DMS153 (cell line): ENCODE results near the gene HMGN4.
"Not testable (repeated sequence)": the region's sequence is repeated elsewhere in the genome, so short reads cannot be mapped to it uniquely, and the experiment has no call there.

Source experiments
- DNase-seq: peaks from one replicate; lab custom pipeline; 2025; lab: John Stamatoyannopoulos, UW

Gene HMGN4

DNA sequence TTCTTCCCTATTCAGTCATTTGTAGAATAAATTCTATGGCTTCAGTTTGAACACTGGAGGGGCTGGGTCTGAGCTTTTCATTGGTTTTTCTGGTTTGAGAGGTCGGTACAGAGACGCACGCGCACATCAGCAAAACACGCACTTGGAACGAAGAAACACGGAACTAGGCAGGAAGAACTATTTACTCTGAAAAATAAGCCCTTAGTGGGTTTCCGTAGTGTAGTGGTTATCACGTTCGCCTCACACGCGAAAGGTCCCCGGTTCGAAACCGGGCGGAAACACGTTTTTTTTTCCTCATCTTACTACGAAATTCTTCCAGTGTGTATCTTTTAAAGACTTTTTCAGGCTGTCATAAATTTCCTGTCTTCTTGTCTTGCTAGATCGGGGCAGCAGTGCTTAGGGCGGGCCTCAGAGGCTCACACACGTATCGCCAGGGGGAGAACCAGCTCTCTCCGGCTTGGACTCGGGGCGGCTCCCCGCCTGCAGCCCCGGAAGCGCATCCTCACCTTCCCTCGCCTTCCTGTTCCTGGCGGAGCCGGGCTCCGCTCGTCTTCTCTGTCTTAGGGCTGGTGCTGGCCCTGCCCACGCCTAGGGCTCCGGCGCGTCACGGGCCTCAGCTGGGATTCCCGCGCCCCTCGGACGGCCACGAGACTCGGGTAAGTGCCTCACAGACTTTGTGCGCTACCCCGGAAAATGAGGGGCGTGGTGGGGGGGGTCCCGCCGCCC is at the start of gene HMGN4:
TSS of gene HMGN4 (plus strand) at position 521 of the 726 bp plus-strand sequence. CDS start 6,841 bp downstream, outside the sequence.
- peak; percentile 81 for DNase-seq

DNA sequence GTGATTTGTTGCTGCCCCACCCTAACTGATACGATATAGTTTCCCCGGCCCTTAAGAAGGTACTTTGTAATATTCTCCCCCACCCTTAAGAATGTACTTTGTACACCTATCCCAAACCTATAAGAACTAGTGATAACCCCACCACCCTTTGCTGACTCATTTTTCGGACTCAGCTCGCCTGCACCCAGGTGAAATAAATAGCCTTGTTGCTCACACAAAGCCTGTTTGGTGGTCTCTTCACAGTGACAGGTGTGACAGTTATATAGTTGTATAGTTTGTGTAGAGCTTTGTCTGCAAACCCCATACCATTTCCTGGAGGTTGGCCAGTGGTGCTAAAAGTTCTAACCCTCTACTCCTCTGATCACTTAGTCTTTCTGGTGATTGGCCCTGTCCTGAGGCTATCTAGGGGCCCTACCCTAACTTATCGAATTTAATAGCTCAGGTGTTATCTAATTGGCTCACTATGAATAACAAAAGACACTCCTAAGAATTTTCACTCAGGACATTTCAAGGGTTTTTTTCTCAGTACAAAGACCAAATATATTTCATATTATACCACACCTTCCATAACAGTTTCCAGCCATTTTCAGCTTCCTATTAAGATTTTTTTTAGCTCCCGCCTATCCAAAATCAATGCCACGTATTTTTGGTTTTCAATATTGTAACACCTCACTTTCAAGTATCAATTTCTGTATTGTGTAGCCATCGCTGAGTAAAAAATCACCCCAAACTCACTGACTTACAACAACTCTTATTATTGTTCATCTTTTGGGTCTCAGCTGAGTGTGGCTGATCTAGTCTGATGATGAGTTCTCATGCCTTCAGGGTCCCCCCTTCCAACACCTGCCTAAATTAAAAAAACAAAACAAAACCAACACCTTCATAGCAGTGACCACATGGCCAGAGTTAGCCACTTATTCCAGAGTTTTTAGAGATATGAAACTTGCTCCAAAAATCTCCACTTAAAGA is 47.9 kb upstream of the HMGN4 start:
- no peak for DNase-seq

DNA sequence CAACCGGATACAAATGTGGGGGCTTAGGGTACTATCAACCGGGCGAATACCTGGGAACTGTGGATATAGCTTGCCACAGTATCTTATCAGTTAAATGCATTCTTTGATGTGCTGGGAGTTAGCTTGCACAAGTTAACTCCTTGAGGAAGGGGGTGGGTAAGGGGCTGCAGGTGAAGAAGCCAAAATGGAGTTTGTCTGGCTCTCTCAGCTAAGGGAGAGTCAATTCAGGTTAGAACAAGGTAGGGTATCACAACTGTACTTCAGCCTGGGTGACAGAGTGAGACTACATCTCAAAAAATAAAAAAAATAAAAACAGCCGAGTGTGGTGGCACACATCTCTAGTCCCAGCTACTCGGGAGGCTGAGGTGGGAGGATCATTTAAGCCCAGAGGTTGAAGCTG is 46.6 kb upstream of the HMGN4 start:
- no peak for DNase-seq

DNA sequence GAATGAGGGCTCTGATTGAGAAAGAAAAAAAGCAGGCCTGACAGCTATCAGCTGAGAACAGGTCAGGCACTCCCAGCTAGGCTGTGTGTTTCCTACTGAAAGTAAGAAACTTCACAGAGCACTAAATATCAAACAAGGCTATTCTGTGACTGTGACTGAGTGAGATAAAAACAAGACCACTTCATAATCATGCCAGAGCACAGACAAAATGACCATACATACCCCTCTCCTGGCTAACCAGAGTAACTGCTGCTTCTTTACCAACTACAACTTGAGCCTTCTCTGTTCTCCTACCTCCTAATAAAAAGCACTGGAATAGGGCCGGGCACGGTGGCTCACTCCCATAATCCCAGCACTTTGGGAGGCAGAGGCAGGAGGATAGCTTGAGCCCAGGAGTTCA is 44.9 kb upstream of the HMGN4 start:
- no peak for DNase-seq

DNA sequence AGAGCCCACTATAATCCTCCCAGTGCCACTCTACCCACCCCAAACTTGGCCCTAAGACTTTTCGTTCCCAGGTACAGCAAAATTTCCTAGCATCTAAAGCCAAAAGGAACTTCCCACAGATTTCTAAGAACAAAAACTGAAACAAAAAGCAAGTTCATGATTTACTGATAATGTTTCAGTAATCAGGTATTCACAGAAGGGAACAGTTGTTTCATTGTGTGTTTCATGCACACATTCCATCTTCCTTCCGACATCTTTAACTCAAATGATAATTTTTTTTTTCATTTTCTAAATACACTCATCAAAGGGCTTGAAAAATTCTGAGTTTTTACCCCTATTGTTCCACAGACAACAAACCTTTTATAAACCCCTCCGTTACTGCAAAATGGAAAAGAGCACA is 44.0 kb upstream of the HMGN4 start:
- no peak for DNase-seq

DNA sequence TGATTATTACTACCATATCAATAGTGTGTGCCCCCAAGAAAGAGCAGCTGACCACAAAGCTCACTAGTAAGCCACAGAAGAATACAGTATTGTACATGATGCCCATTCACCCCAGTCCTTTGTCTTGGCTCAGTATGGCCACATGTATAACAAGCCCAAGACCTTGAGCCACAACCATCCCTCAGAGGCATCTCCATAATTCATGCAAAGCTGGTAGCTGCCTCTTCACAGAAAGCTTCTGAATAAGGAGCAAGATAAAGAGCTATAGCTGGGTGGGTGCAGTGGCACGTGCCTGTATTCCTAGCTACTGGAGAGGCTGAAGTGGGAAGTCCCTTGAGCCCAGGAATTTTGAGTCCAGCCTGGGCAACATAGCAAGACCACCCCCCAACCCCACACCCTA is 42.9 kb upstream of the HMGN4 start:
- no peak for DNase-seq

DNA sequence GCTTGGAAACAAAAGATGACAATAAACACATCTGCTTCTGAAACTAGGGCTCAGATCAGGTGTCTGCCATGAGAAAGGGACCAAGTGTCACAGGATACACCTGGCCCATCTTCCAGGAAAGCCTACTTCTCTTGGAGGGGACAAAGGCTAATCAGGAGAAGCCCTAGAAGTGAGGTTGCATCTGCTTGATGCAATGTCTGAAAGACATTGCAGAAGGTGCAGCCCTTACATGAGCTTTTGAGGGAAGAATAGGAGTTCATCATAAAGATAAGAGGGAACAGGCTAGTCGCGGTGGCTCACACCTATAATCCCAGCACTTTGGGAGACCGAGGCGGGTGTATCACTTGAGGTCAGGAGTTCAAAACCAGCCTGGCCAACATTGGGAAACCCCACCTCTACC is 40.6 kb upstream of the HMGN4 start:
- no peak for DNase-seq

DNA sequence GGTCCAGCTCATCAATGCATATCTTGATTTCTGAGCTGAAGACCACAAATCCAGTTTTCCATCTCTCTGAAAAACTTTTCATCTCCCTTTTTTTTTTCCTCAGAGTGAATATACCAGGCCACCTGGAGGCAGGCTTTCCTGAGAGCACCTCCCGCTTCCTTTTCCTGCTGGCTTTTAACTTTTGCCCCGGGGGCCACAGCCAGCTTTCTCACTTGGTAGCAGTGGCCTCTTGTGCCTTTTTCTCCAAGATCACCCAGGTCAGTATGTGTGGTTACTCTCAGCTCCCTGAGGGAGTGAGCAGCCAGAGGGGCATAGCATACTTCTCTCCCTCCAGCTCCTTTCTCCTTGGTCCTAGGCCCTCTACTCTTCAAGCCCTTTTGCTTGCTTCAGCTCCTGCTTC is 38.1 kb upstream of the HMGN4 start, which contains the start of gene BTN1A1:
TSS of gene BTN1A1 (plus strand) at position 202 of the 400 bp plus-strand sequence. CDS start 984 bp downstream, outside the sequence.
- DNase-seq, result no peak

DNA sequence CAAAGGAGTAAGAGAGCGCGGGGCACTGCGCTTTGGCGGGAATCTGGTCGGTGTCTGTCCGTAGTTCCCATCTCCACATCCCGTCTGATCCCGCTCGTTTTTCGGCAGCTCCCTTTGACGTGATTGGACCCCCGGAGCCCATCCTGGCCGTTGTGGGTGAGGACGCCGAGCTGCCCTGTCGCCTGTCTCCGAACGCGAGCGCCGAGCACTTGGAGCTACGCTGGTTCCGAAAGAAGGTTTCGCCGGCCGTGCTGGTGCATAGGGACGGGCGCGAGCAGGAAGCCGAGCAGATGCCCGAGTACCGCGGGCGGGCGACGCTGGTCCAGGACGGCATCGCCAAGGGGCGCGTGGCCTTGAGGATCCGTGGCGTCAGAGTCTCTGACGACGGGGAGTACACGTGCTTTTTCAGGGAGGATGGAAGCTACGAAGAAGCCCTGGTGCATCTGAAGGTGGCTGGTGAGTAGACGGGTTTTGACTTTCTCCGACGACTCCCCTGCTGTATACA is 36.6 kb upstream of the HMGN4 start:
- DNase-seq, result no peak

DNA sequence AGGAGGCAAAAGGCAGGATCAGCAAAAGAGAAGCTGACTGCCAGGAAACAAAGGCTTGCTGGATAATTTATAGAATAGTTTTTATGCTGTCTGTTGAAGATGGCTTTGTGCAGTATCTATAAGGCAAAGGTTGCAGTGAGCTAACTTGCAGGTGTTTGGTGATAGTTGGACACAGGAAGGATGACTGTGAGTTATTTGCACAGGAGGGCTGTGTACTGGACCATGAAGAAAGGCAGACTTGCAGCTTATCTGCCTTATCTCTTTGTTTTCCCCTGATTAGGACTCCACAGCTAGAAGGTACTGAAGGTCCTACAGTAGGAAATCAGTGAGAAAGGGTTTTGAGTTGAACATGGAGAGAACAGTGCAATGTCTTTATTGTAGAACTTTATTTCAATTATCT is 36.0 kb upstream of the HMGN4 start:
- DNase-seq, result no peak

DNA sequence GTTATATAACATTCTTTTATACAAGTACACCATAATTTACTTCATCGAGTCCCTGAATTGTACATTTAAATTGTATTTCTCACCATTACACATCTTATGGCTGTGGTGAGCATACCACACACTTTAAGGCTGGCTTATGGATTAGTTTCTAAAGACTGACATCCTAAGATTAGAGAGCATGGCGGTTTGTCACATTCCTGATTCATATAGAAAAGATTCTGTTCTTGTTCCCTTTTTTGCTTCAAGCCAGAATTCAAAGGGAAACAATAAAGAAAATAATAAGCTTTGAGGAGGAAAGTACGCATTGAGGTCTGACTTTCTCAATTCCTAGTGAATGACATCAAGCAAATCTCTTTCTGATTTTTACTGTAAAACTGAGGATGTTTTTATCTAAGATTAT is 35.5 kb upstream of the HMGN4 start:
- no peak for DNase-seq

DNA sequence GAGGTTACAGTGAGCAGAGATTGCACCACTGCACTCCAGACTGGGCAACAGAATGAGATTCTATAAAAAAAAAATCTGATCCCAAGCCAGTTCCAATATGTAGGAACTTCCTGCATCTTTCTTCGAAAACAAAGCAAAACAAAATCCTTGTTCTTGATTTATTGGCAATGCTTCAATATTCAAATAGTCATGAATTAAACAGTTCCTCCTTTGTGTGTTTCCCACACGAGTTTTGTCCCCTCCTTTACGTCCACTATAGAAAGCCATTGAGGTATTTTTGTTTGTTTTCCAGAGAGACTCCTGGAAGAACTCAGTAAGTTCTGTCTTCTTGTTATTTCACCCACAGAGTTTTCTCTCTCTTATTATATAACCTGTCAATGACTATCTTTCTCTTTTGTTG is 30.5 kb upstream of the HMGN4 start:
- DNase-seq, result no peak

DNA sequence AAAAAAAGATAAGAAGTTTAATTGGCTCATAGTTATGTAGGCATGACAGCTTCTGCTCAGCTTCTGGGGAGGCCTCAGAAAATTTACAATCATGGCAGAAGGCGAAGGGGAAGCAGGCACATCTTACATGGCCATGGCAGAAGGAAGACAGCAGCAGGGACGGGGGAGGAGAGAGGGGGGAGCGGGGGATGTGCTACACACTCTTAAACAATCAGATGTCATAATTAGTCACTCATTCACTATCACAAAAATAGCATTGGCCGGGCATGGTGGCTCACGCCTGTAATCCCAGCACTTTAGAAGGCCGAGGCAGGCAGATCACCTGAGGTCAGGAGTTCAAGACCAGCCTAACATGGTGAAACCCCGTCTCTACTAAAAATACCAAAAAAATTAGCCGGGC is 27.1 kb upstream of the HMGN4 start:
- not testable (repeated sequence) for DNase-seq

DNA sequence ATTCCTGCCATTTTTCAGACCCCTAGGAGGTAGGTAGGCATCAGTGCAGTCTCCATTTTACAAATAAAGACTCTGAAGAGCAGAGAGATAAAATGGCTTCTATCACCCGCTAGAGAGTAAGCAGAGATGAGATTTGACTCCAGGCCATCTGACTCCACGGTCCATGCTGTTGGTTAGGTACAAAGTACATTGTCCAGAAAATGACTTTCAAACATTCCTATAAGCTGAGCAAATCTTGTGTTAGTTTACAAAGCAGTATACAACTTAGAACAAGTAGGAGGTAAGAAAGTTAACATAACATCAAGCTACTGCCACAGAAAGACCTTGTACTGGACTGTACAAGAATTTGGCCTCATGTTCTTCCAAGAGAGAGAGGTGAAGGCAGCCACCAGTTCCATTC is 23.2 kb upstream of the HMGN4 start:
- DNase-seq, result no peak

DNA sequence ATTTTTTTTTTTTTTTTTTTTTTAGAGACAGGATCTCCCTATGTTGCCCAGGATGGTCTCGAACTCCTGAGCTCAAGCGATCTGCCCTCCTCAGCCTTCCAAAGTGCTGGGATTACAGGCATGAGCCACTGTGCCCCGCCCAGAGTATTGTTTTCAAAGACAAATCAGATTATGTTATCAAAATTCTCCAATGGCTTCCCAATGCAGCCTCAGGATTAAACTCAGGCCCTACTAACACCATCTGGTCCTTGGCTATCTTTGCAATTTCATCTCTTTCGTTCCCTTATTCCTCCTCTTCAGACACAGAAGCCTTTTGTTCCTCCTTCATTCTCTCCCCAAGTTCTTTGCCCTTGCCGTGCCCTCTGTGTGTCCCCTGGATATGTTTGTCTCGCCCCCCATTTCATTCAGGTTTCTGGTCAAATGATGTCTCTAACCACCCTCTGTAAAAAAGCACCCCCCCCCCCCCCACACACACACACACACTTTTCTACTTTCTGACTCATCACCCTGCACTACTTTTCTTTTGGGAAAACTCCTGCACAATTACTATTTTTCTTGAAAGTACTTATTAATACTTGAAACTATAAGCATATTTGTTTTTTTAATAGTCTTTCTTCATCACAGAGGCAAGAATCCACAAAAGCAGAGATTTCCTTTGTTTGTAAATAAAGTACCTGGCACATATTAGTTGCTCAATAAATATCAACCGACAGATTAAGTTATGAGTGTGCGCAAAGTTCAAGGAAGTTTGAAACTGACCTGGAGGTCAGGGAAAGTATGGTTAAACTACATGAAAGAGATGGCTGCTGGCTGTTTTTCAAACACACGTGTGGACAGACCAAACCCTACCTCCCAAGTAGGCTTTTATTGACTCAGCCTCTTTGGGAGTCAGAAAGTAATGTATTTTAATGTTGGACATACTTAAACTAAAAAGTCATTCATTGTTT is 21.4 kb upstream of the HMGN4 start:
- no peak for DNase-seq

DNA sequence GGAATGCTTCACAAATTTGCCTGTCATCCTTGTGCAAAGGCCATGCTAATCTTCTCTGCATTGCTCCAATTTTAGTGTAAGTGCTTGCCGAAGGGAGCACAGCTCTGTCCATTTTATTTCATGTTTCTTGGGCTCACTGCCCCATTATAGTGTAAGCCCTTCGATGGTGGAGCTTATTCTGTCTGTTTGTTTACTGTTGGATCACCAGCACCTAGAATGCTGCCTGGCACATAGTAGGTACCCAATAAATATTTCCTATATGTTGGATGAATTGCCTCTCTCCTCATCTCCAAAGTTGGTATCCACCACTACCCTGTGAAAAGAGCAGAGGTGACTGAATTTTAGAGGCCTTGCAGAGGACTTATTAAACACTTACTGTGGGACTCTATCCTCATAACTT is 18.8 kb upstream of the HMGN4 start:
- no peak for DNase-seq

DNA sequence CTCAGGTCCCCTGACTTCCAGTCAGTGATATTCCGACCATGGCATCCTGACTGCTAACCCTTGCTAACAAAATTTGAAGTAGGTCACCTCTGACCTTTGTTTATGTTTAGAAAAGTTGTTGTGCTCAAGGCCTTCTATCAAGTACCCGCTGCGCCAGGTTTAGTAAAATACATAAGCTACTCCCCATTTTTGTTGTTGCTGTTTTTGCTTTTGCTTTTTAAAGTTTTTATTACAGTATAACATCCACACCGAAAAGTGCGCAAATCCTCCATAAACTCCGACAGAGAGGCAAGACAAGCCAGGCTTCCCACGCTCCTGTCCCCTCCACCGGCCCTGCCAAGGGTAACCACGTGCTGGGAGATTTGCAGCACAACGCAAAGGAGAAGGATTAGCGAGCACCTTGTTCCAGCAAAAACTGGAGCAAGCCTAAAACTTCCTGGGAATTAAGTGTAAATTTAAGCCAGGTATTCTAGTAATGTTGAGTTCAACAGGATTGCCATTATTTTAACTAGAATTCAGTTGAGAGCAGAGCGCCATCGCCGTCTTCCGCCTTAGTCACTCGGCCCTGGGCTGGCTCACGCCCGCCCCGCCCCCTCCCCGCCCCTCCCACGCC is 17.8 kb upstream of the HMGN4 start:
- no peak for DNase-seq

DNA sequence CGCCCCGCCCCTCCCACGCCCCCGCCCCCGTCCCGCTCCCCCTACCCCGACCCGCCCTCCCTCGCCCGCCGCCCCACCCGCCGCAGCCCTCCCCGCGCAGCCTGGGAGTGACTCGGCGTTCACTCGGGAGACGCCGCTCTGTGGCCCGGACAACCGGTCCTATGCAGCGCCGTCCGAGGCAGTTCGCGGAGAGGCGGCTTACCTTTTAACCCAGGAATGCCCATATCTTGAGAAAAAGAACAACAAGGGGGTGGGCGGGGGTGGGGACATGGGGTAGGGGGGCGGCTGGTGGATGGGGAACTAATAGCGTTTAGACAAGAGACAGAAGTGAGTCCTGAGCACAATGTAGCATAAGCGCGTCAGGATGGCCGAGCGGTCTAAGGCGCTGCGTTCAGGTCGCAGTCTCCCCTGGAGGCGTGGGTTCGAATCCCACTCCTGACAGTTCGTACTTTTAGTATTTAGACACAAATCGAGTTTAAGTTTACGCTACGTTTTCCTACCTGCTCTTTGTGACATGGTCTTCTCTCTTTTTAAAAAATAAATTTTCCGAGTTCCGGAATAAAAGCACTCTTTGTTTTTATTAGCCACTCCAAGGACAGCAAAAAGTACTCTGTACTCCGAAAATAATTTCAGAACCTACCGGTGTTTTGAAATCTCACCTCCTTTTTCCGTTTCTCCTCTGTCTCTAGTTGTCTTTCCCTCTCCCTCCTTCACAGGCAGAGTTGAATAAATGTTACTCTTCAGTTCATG is 17.1 kb upstream of the HMGN4 start:
- DNase-seq, result peak; percentile 66

DNA sequence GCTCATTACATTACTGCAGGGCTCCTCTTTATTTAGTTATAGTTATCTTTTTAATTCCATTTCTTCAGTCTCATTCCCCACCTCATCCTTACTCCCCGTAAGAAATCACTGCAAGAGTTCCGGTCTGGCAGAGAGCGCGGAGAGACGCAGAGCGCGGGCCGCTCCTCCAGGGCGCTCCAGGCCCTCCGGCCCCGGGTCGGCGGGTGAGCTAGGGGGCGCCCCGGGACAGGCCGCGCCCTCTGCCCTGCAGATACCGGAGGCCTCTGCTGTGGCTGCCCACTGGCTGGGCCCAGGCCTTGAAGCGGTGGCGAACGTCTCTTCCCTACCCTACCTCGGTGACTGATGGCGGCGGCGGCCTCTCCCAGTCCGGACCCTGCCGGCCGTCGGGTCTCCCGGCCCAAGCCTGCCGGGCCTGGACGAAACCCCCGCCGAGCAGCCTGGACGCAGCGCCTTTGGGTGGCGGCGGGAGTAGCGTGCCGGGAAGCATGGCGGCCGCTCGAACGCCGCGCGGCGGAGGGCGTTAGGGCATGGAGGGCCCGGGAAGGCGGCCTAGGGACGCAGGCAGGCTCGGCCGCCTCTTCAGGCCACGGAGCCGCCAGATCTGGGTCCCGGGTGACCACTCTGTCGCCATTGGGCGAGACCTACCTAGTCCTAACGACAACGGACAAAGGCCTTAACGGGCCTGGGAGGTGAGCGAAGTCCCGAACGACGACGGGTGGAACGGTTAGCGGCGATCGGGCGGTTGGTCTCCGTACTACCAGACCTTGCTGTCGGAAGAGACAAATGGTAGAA is 16.4 kb upstream of the HMGN4 start:
- DNase-seq, result peak; percentile 37
